Measurements from ENCODE around the gene LCN12.

- peak; percentile 9 for TF ChIP-seq CTCF (IDR thresholded peaks at IDR 0.05; ENCODE audit: insufficient read depth, low read depth, low read length)
- no peak for TF ChIP-seq EZH2 (IDR thresholded peaks at IDR 0.05; ENCODE audit: insufficient read depth, low read length)
Observed at GRCh38 chr9:136947955-136948510, 4.0 kb upstream of the LCN12 start.

Measured in astrocyte (in vitro differentiated cells and primary cell).